ENCODE data around the gene RAB12. TPM values are rescaled to one million over a fixed set of nuclear protein-coding genes. Genes with fewer than 3 reads are reported as not detected.

The RAB12 gene
- 61.3 and 62.1 TPM in 2 replicates for total RNA-seq

GRCh38 chr18:8608795-8609658 is at the start of gene RAB12:
TSS of gene RAB12 (plus strand) at chr18:8609437. CDS start at chr18:8609440, 3 bp downstream.
- Histone ChIP-seq H3K36me3 (ENCODE audit: control insufficient read depth, insufficient read depth, low read length) (no peaks in the 10 kb centered on the region), H3K27me3 (ENCODE audit: control insufficient read depth, insufficient read depth, low read length) (no peaks in the 10 kb centered on the region), H3K4me3 (ENCODE audit: low read depth, low read length) (peak within 1 kb of the TSS; percentile 62)
- FAIRE-seq (no peak), DNase-seq (ENCODE audit: low read depth) (peak; percentile 55)
- peak; percentile 53 for TF ChIP-seq CTCF (IDR thresholded peaks at IDR 0.05; ENCODE audit: insufficient read depth, low read length, severe bottlenecking)

- TF ChIP-seq CTCF (IDR thresholded peaks at IDR 0.05; ENCODE audit: insufficient read depth, low read length, severe bottlenecking) = no peak
- no peak overlapping the region for H3K4me3 ChIP-seq (ENCODE audit: low read depth, low read length)
- H3K36me3 ChIP-seq (ENCODE audit: control insufficient read depth, insufficient read depth, low read length) = no peaks in the 10 kb centered on the region
- DNase-seq (ENCODE audit: low read depth) (peak; percentile 41), FAIRE-seq (no peak)
- no peaks in the 10 kb centered on the region for H3K27me3 ChIP-seq (ENCODE audit: control insufficient read depth, insufficient read depth, low read length)
Measured at GRCh38 chr18:8559612-8560186, 49.5 kb upstream of the RAB12 start.

GRCh38 chr18:8561123-8561910 is 47.9 kb upstream of the RAB12 start:
- no peaks in the 10 kb centered on the region for H3K27me3 ChIP-seq (ENCODE audit: control insufficient read depth, insufficient read depth, low read length)
- H3K36me3 ChIP-seq (ENCODE audit: control insufficient read depth, insufficient read depth, low read length) = no peaks in the 10 kb centered on the region
- no peak overlapping the region for H3K4me3 ChIP-seq (ENCODE audit: low read depth, low read length)
- FAIRE-seq (no peak), DNase-seq (ENCODE audit: low read depth) (no peak)
- TF ChIP-seq CTCF (IDR thresholded peaks at IDR 0.05; ENCODE audit: insufficient read depth, low read length, severe bottlenecking) = no peak

GRCh38 chr18:8562070-8562469 is 47.2 kb upstream of the RAB12 start:
- no peak for TF ChIP-seq CTCF (IDR thresholded peaks at IDR 0.05; ENCODE audit: insufficient read depth, low read length, severe bottlenecking)
- FAIRE-seq = no peak

GRCh38 chr18:8562919-8563318 is 46.3 kb upstream of the RAB12 start:
- no peak overlapping the region for H3K4me3 ChIP-seq (ENCODE audit: low read depth, low read length)
- FAIRE-seq = no peak
- DNase-seq (ENCODE audit: low read depth) = no peak
- no peaks in the 10 kb centered on the region for H3K27me3 ChIP-seq (ENCODE audit: control insufficient read depth, insufficient read depth, low read length)
- H3K36me3 ChIP-seq (ENCODE audit: control insufficient read depth, insufficient read depth, low read length) = no peaks in the 10 kb centered on the region
- no peak for TF ChIP-seq CTCF (IDR thresholded peaks at IDR 0.05; ENCODE audit: insufficient read depth, low read length, severe bottlenecking)

More at GRCh38 chr18:8562070-8562469, 47.2 kb upstream of the RAB12 start:
- DNase-seq (ENCODE audit: low read depth) = no peak
- Histone ChIP-seq H3K27me3 (ENCODE audit: control insufficient read depth, insufficient read depth, low read length) (no peaks in the 10 kb centered on the region), H3K4me3 (ENCODE audit: low read depth, low read length) (no peak overlapping the region), H3K36me3 (ENCODE audit: control insufficient read depth, insufficient read depth, low read length) (no peaks in the 10 kb centered on the region)
